ENCODE data around the gene FBH1.
"Not testable (repeated sequence)": the region's sequence is repeated elsewhere in the genome, so short reads cannot be mapped to it uniquely, and the experiment has no call there.

FBH1 gene

GRCh38 chr10:5959581-5960069, 69.6 kb downstream of the FBH1 start:
- DNase-seq (ENCODE audit: low read depth in 2 of 2): no peak

GRCh38 chr10:5960070-5960972, 70.3 kb downstream of the FBH1 start:
- no peak for DNase-seq (ENCODE audit: low read depth in 2 of 2)

GRCh38 chr10:5960973-5961275, 70.9 kb downstream of the FBH1 start:
- not testable (repeated sequence) for DNase-seq (ENCODE audit: low read depth in 2 of 2)

- DNase-seq (ENCODE audit: low read depth in 2 of 2): no peak
Measured at GRCh38 chr10:5961405-5962100, 71.5 kb downstream of the FBH1 start.

GRCh38 chr10:5962358-5962940, 72.4 kb downstream of the FBH1 start:
- not testable (repeated sequence) for DNase-seq (ENCODE audit: low read depth in 2 of 2)

GRCh38 chr10:5963071-5963470, 73.0 kb downstream of the FBH1 start:
- no peak for DNase-seq (ENCODE audit: low read depth in 2 of 2)

GRCh38 chr10:5963591-5963990, 73.5 kb downstream of the FBH1 start:
- DNase-seq (ENCODE audit: low read depth in 2 of 2): no peak

GRCh38 chr10:5964736-5965135, 74.7 kb downstream of the FBH1 start:
- no peak for DNase-seq (ENCODE audit: low read depth in 2 of 2)

- DNase-seq (ENCODE audit: low read depth in 2 of 2): no peak
Measured at GRCh38 chr10:5965266-5965665, 75.2 kb downstream of the FBH1 start.

- no peak for DNase-seq (ENCODE audit: low read depth in 2 of 2)
Measured at GRCh38 chr10:5968037-5968680, 78.1 kb downstream of the FBH1 start.

GRCh38 chr10:5968681-5969453, 78.8 kb downstream of the FBH1 start:
- DNase-seq (ENCODE audit: low read depth in 2 of 2): no peak

- no peak for DNase-seq (ENCODE audit: low read depth in 2 of 2)
Measured at GRCh38 chr10:5970066-5970465, 80.0 kb downstream of the FBH1 start.

GRCh38 chr10:5970527-5970926, 80.5 kb downstream of the FBH1 start:
- no peak for DNase-seq (ENCODE audit: low read depth in 2 of 2)

- DNase-seq (ENCODE audit: low read depth in 2 of 2): no peak
Measured at GRCh38 chr10:5971315-5971832, 81.3 kb downstream of the FBH1 start.

GRCh38 chr10:5971886-5972285, 81.8 kb downstream of the FBH1 start:
- DNase-seq (ENCODE audit: low read depth in 2 of 2): no peak

GRCh38 chr10:5973069-5973468, 83.0 kb downstream of the FBH1 start:
- DNase-seq (ENCODE audit: low read depth in 2 of 2): no peak

- DNase-seq (ENCODE audit: low read depth in 2 of 2): peak; percentile 42 to 59
Measured at GRCh38 chr10:5975641-5976473, 85.8 kb downstream of the FBH1 start.

- peak in 1 of 2 donors; percentile 19 for DNase-seq (ENCODE audit: low read depth in 2 of 2)
Measured at GRCh38 chr10:5976512-5977470, 86.7 kb downstream of the FBH1 start.

Measured in stimulated activated CD8-positive, alpha-beta memory T cell treated with anti-CD3 and anti-CD28 coated beads, Interleukin-15, amount 100 ng/mL, for 4 hours (primary cell).